H1 (cell line): ENCODE data around the gene CFAP210. TPM values are rescaled to one million over a fixed set of nuclear protein-coding genes. Genes with fewer than 3 reads are reported as not detected.

ENCODE experiments used
- CTCF ChIA-PET: fragments of 300-600 bp; sonication (Branson Sonifier 250); formaldehyde crosslinking; loops from one replicate; lab custom pipeline; 2021; ENCODE audit not compliant: partially characterized antibody; lab: Charles Lee
- POLR2A ChIA-PET: fragments of 300-600 bp; sonication (Branson Sonifier 250); formaldehyde crosslinking; loops from one replicate; lab custom pipeline; 2021; ENCODE audit warnings: inconsistent platforms; ENCODE audit not compliant: partially characterized antibody; lab: Charles Lee
- DNase-seq, 2 experiments: peaks; one replicate each; pipeline versions ENCODE4 v3.0.0 to v3.0.0-alpha.2; 2010 to 2022; ENCODE audit warnings: low spot score in 2 of 2, low read depth in 1 of 2, mixed read lengths in 1 of 2
- FAIRE-seq: peaks from 2 replicates; lab custom pipeline; 2011; peaks lifted over from hg19 to GRCh38; lab: Jason Lieb, UNC
- H2AFZ ChIP-seq: 2 replicates; pipeline ENCODE4 v1.8.1; 2012; ENCODE audit warnings: low read length, inconsistent platforms
- H2AK5ac ChIP-seq: 2 replicates; pipeline ENCODE4 v1.6.1; 2013; ENCODE audit warnings: low read depth, low read length
- H2BK120ac ChIP-seq: replicated peaks from 2 replicates; pipeline ENCODE3; 2013; ENCODE audit warnings: low read depth, low read length, inconsistent platforms
- H2BK12ac ChIP-seq: 2 replicates; pipeline ENCODE4 v1.6.1; 2013; ENCODE audit warnings: low read depth, low read length
- H2BK15ac ChIP-seq: 2 replicates; pipeline ENCODE4 v1.6.1; 2013; ENCODE audit warnings: low read length
- H2BK20ac ChIP-seq: 2 replicates; pipeline ENCODE4 v1.6.1; 2013; ENCODE audit warnings: low read length
- H2BK5ac ChIP-seq: 2 replicates; pipeline ENCODE4 v1.6.1; 2013; ENCODE audit warnings: low read depth, low read length
- H3K14ac ChIP-seq: 2 replicates; pipeline ENCODE4 v1.6.1; 2013; ENCODE audit warnings: inconsistent platforms; ENCODE audit not compliant: insufficient read length
- H3K18ac ChIP-seq: 2 replicates; pipeline ENCODE4 v1.6.1; 2013; ENCODE audit warnings: low read length; ENCODE audit errors: extremely low read depth
- H3K23ac ChIP-seq: 2 replicates; pipeline ENCODE4 v1.6.1; 2013; ENCODE audit warnings: inconsistent platforms; ENCODE audit not compliant: insufficient read length
- H3K23me2 ChIP-seq: 2 replicates; pipeline ENCODE4 v1.6.1; 2013; ENCODE audit warnings: low read depth, low read length
- H3K27ac ChIP-seq: 2 replicates; pipeline ENCODE4 v1.6.1; 2011; ENCODE audit warnings: low read depth, low read length, inconsistent platforms
- H3K27me3 ChIP-seq, 4 experiments: replicated peaks in 1 of 4; 1 replicate in 1 of 4; 2 replicates in 3 of 4; pipeline versions ENCODE4 v1.6.1 to v1.8.1; 2011 to 2013; ENCODE audit warnings: low read length in 3 of 4, mild to moderate bottlenecking in 3 of 4, inconsistent platforms in 2 of 4, mixed read lengths in 2 of 4, moderate library complexity in 1 of 4; ENCODE audit not compliant: control insufficient read depth in 3 of 4, insufficient read depth in 3 of 4; ENCODE audit errors: extremely low read depth in 1 of 4
- H3K36me3 ChIP-seq, 4 experiments: 2 replicates each; pipeline versions ENCODE4 v1.6.1 to v1.8.1; 2011 to 2013; ENCODE audit warnings: mild to moderate bottlenecking in 4 of 4, low read length in 3 of 4, moderate library complexity in 2 of 4, control low read depth in 1 of 4, inconsistent platforms in 1 of 4; ENCODE audit not compliant: insufficient read depth in 4 of 4, control insufficient read depth in 2 of 4
- H3K4ac ChIP-seq: replicated peaks from 2 replicates; pipeline ENCODE3; 2013; ENCODE audit warnings: low read length, low read depth, mixed read lengths, inconsistent platforms; ENCODE audit not compliant: insufficient read length
- H3K4me1 ChIP-seq, 4 experiments: replicated peaks in 1 of 4; 1 replicate in 1 of 4; 2 replicates in 3 of 4; pipeline versions ENCODE4 v1.6.1 to v1.8.1; 2011 to 2013; ENCODE audit warnings: low read length in 3 of 4, inconsistent platforms in 2 of 4, mixed read lengths in 1 of 4; ENCODE audit not compliant: insufficient read depth in 4 of 4, control insufficient read depth in 3 of 4
- H3K4me2 ChIP-seq, 2 experiments: 2 replicates each; pipeline versions ENCODE4 v1.6.1 to v1.8.1; 2011 to 2013; ENCODE audit warnings: low read depth in 2 of 2, low read length in 2 of 2, control low read depth in 1 of 2, inconsistent platforms in 1 of 2, mild to moderate bottlenecking in 1 of 2; ENCODE audit not compliant: insufficient read depth in 1 of 2
- H3K4me3 ChIP-seq, 4 experiments: fragments of 200-600, 300-600 bp in 1 of 4; sonication (generic), shearing (Covaris generic), sonication (Bioruptor Twin) in 1 of 4; 2 replicates each; pipeline versions ENCODE4 v1.5.1 to v1.8.1; 2011 to 2016; ENCODE audit warnings: low read length in 4 of 4, low read depth in 3 of 4, control low read depth in 2 of 4, inconsistent platforms in 2 of 4, mild to moderate bottlenecking in 2 of 4, mixed read lengths in 1 of 4, moderate library complexity in 1 of 4; ENCODE audit not compliant: insufficient read depth in 2 of 4; ENCODE audit errors: extremely low read depth in 1 of 4
- H3K56ac ChIP-seq: replicated peaks from 2 replicates; pipeline ENCODE3; 2013; ENCODE audit warnings: low read depth, mild to moderate bottlenecking, mixed read lengths, low read length, inconsistent platforms; ENCODE audit not compliant: insufficient read length
- H3K79me1 ChIP-seq: 2 replicates; pipeline ENCODE4 v1.6.1; 2013; ENCODE audit warnings: low read depth, low read length, control low read depth
- H3K79me2 ChIP-seq, 2 experiments: 2 replicates each; pipeline versions ENCODE4 v1.6.1 to v1.8.1; 2012 to 2013; ENCODE audit warnings: low read length in 2 of 2, mild to moderate bottlenecking in 2 of 2, inconsistent platforms in 1 of 2; ENCODE audit not compliant: insufficient read depth in 2 of 2, control insufficient read depth in 1 of 2
- H3K9ac ChIP-seq, 4 experiments: replicated peaks in 1 of 4; 1 replicate in 1 of 4; 2 replicates in 3 of 4; pipeline versions ENCODE4 v1.6.1 to v1.8.1; 2011 to 2013; ENCODE audit warnings: low read depth in 3 of 4, low read length in 3 of 4, control low read depth in 2 of 4, mild to moderate bottlenecking in 2 of 4, moderate library complexity in 2 of 4, inconsistent platforms in 1 of 4; ENCODE audit errors: extremely low read depth in 1 of 4
- H3K9me3 ChIP-seq, 2 experiments: 2 replicates each; pipeline versions ENCODE4 v1.6.1 to v1.8.1; 2012 to 2013; ENCODE audit warnings: mild to moderate bottlenecking in 2 of 2, moderate library complexity in 2 of 2, control low read depth in 1 of 2, inconsistent platforms in 1 of 2, low read depth in 1 of 2, low read length in 1 of 2, mixed read lengths in 1 of 2; ENCODE audit not compliant: insufficient read depth in 2 of 2
- H4K20me1 ChIP-seq, 2 experiments: replicated peaks in 1 of 2; 2 replicates each; pipeline versions ENCODE3 to v1.8.1; 2011 to 2013; ENCODE audit warnings: inconsistent platforms in 2 of 2, low read length in 2 of 2, mild to moderate bottlenecking in 1 of 2; ENCODE audit not compliant: insufficient read depth in 2 of 2, control insufficient read depth in 1 of 2
- H4K5ac ChIP-seq: 2 replicates; pipeline ENCODE4 v1.6.1; 2013; ENCODE audit warnings: low read length, low read depth, mixed read lengths, inconsistent platforms; ENCODE audit not compliant: insufficient read length
- H4K8ac ChIP-seq: 2 replicates; pipeline ENCODE4 v1.8.0; 2013; ENCODE audit warnings: mild to moderate bottlenecking, moderate library complexity, low read length, inconsistent platforms; ENCODE audit not compliant: insufficient read depth; ENCODE audit errors: extremely low read depth
- H4K91ac ChIP-seq: replicated peaks from 2 replicates; pipeline ENCODE3; 2013; ENCODE audit warnings: low read length, mixed read lengths, inconsistent platforms; ENCODE audit not compliant: insufficient read length
- ASH2L ChIP-seq: fragments of 200-600, 300-600 bp; sonication (generic); IDR thresholded peaks from one replicate; pipeline ENCODE4 v1.7.1; 2017; ENCODE audit warnings: low read length
- BACH1 ChIP-seq: IDR thresholded peaks from 2 replicates; pipeline ENCODE4 v1.6.1; 2012; ENCODE audit warnings: low read length, improper control_type of control experiment
- CEBPB ChIP-seq: IDR thresholded peaks from 2 replicates; pipeline ENCODE4 v1.6.1; 2012; ENCODE audit warnings: low read depth, low read length
- EGR1 ChIP-seq: IDR thresholded peaks from 2 replicates; pipeline ENCODE4 v1.6.1; 2011; ENCODE audit warnings: low read depth, low read length, borderline replicate concordance
- JUND ChIP-seq: IDR thresholded peaks from 2 replicates; pipeline ENCODE4 v1.6.1; 2011; ENCODE audit warnings: mild to moderate bottlenecking, improper control_type of control experiment, low read length
- PHF8 ChIP-seq: fragments of 200-600 bp; sonication (generic); conservative IDR thresholded peaks from 2 replicates; pipeline ENCODE4 v1.7.1; 2012; ENCODE audit warnings: low read depth, mild to moderate bottlenecking, inconsistent platforms, low read length, moderate library complexity
- POLR2A ChIP-seq, 2 experiments: IDR thresholded peaks; 1 replicate in 1 of 2; 2 replicates in 1 of 2; pipeline ENCODE4 v1.6.1; 2011; ENCODE audit warnings: low read depth in 2 of 2, low read length in 2 of 2, mild to moderate bottlenecking in 2 of 2; ENCODE audit errors: control extremely low read depth in 1 of 2
- SAP30 ChIP-seq: fragments of 300-600 bp; sonication (generic); IDR thresholded peaks from 2 replicates; pipeline ENCODE4 v1.7.1; 2012; ENCODE audit warnings: low read length, moderate library complexity, mild to moderate bottlenecking, inconsistent platforms; ENCODE audit not compliant: insufficient read depth, insufficient replicate concordance
- SRF ChIP-seq: IDR thresholded peaks from 2 replicates; pipeline ENCODE4 v1.6.1; 2011; ENCODE audit warnings: mild to moderate bottlenecking, low read depth, low read length, moderate library complexity
- TAF1 ChIP-seq: IDR thresholded peaks from 2 replicates; pipeline ENCODE4 v1.6.1; 2011; ENCODE audit warnings: mild to moderate bottlenecking, low read depth, low read length
- TAF7 ChIP-seq: optimal IDR thresholded peaks from 2 replicates; pipeline ENCODE3; 2011; ENCODE audit warnings: low read depth, mild to moderate bottlenecking, inconsistent platforms, low read length, moderate library complexity, borderline replicate concordance
- TBP ChIP-seq: IDR thresholded peaks from 2 replicates; pipeline ENCODE4 v1.6.1; 2011; ENCODE audit warnings: low read depth, low read length, improper control_type of control experiment
- WGBS, 2 experiments: shearing (Covaris generic) in 1 of 2; methylation state at CpG; one replicate each; pipeline versions ENCODE4 v1.1.6 to v1.1.7; 2013 to 2015; ENCODE audit warnings: low lambda C conversion rate in 2 of 2, mixed read lengths in 2 of 2, inconsistent platforms in 1 of 2, low coverage in 1 of 2, missing lambda C conversion rate in 1 of 2; ENCODE audit not compliant: insufficient replicate concordance in 2 of 2, insufficient coverage in 1 of 2, insufficient read length in 1 of 2; ENCODE audit errors: extremely low coverage in 1 of 2, missing lambda C conversion rate in 1 of 2; 5-methylcytosine and 5-hydroxymethylcytosine counted together
- polyA plus RNA-seq, 7 experiments: library from polyadenylated mRNA; depleted of rRNA in 3 of 7; stranded (reverse) in 5 of 7; unstranded in 2 of 7; fragments of >200 nt in 5 of 7; fragments of 200-250 nt in 2 of 7; gene quantifications; 1 replicate in 5 of 7; 2 replicates in 1 of 7; 4 replicates in 1 of 7; pipeline versions ENCODE4 v1.2.1 to v1.2.3, GENCODE V29; 2011 to 2013; ENCODE audit warnings: missing spikeins in 2 of 7, mixed read lengths in 2 of 7
- total RNA-seq: library from RNA; stranded (reverse); fragmentation: NEBNext Ultra II Directional; extraction: Animal tissue kit (Norgen Biotek cat#: 25700); gene quantifications from 2 replicates; pipeline ENCODE4 v1.2.1, GENCODE V29; 2021

CFAP210 gene
- total and polyA plus RNA-seq, 2 of the 8 experiments (the other 6 are each of a cell fraction or from before 2014, with no cell fraction given): 0.06 to 0.37 TPM

DNA sequence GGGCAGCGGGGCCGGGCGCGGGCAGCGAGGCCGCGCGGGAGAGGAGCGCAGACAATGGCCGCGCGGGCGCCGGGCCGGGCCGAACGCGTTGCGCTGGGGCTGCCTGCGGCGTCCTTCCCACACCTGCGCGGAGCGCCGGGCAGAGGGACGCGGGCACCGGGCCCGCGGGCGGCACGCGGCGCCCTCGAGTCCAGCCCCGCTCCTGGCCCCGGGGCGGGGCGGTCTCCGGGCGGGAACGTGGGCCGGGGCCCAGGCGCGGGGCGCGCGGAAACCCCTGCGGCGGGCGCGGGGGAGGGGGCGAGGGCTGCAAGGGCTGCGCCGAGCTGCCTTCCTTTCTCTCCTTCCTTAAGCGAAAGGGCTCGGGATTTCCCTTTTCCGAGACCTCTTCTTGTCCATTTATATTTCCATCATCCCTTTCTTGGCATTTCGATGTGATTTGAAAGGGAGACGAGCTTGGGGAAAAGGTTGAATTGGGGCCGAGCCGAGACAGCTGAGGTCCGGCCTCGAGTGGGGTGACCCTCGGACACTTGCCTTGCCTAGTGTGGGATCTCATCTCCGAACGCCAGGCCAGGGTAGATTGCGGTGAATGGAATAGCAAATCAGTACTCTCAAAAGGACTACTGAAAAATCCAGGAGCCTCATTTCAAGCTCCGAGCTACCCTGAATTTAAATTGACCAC lies 40.1 kb upstream of the CFAP210 start:
- DNase-seq (peak in 1 of 2 experiments; percentile 76), FAIRE-seq (no peak)
- 5% methylated on average over 22 of the region's 69 CpGs; no CpG with 5 or more reads in 1 of the 2 experiments for WGBS, 2 experiments
- TF ChIP-seq TAF1 (peak; percentile 53; the same call in 1 of the 2 replicates), JUND (no peak), CEBPB (no peak), SRF (no peak), TBP (0 out of 2 replicates have a peak, but pooled peaks have one; percentile 12), PHF8 (peak; percentile 49; the same call in 1 of the 2 replicates), EGR1 (0 out of 2 replicates have a peak, but pooled peaks have one; percentile 30), BACH1 (no peak; the same call in 1 of the 2 replicates), SAP30 (no peak), ASH2L (peak; percentile 58), TAF7 (no peak), POLR2A (IDR thresholded peaks at IDR 0.05; ENCODE audit: control extremely low read depth in 1 of 2, low read depth in 2 of 2, low read length in 2 of 2) (peak in 1 of 2 experiments; percentile 78; a peak in 2 of 3 replicates)

More for the DNA sequence above, 40.1 kb upstream of the CFAP210 start:
- peaks cover 5% of the 10 kb centered on the region; the same call in 1 of the 2 replicates for H3K23me2 ChIP-seq
- peaks cover 6 to 46% of the 10 kb centered on the region in 2 experiments for H3K79me2 ChIP-seq
- no peak overlapping the region for H4K5ac ChIP-seq
- H3K18ac ChIP-seq: peak overlapping the region; percentile 49; the same call in 1 of the 2 replicates
- H3K56ac ChIP-seq: no peak overlapping the region
- H3K79me1 ChIP-seq: peaks cover 4% of the 10 kb centered on the region; the same call in 1 of the 2 replicates
- H4K91ac ChIP-seq: no peak overlapping the region
- no peak overlapping the region for H3K14ac ChIP-seq
- peaks cover 0 to 6% of the 10 kb centered on the region in 2 experiments for H4K20me1 ChIP-seq
- no peak overlapping the region for H4K8ac ChIP-seq
- ChIA-PET POLR2A (interaction anchor here (0.6 to 2.2 kb wide), 19 partner anchors 10 to 1283 kb away, joined by 3 to 21 read pairs (median 3); partner anchors contain the start of genes CFAP210 and PHOSPHO2), CTCF (interaction anchor here (0.6 to 2.2 kb wide), 4 partner anchors 12 to 143 kb away, joined by 3 to 8 read pairs (median 4); no protein-coding TSS in a partner anchor)
- H3K9me3 ChIP-seq: no peaks in the 10 kb centered on the region
- peak overlapping the region; percentile 86 to 99 (median 90) for H3K9ac ChIP-seq
- H3K27me3 ChIP-seq: peaks cover 0 to 5% (median 0%) of the 10 kb centered on the region in 4 experiments; a peak in 2 of 7 replicates
- peak overlapping the region; percentile 46 for H3K4ac ChIP-seq
- H2AFZ ChIP-seq: 0 out of 2 replicates have a peak overlapping the region, but pooled peaks have one; percentile 10
- no peak overlapping the region for H2BK20ac ChIP-seq
- peaks cover 0 to 20% (median 3%) of the 10 kb centered on the region in 4 experiments; a peak in 3 of 8 replicates for H3K36me3 ChIP-seq
- peak overlapping the region; percentile 63; the same call in 1 of the 2 replicates for H2BK15ac ChIP-seq
- H3K4me3 ChIP-seq: peak overlapping the region; percentile 87 to 100 (median 92)
- no peak overlapping the region for H2AK5ac ChIP-seq
- H3K27ac ChIP-seq: peak overlapping the region; percentile 85; the same call in 1 of the 2 replicates
- H3K23ac ChIP-seq: no peak overlapping the region
- no peak overlapping the region for H2BK12ac ChIP-seq
- H3K4me2 ChIP-seq: peak overlapping the region; percentile 78 to 80
- 0 out of 2 replicates have a peak overlapping the region, but pooled peaks have one; percentile 35 for H2BK5ac ChIP-seq
- peaks cover 0 to 4% (median 2%) of the 10 kb centered on the region in 4 experiments; a peak in 4 of 7 replicates for H3K4me1 ChIP-seq
- no peak overlapping the region for H2BK120ac ChIP-seq
